ENCODE data around the gene DDX23. TPM values are rescaled to one million over a fixed set of nuclear protein-coding genes. Genes with fewer than 3 reads are reported as not detected.

The DDX23 gene
- total and polyA plus RNA-seq, 11 donors: 16.8 to 51.2 (median 35.8) TPM

DNA sequence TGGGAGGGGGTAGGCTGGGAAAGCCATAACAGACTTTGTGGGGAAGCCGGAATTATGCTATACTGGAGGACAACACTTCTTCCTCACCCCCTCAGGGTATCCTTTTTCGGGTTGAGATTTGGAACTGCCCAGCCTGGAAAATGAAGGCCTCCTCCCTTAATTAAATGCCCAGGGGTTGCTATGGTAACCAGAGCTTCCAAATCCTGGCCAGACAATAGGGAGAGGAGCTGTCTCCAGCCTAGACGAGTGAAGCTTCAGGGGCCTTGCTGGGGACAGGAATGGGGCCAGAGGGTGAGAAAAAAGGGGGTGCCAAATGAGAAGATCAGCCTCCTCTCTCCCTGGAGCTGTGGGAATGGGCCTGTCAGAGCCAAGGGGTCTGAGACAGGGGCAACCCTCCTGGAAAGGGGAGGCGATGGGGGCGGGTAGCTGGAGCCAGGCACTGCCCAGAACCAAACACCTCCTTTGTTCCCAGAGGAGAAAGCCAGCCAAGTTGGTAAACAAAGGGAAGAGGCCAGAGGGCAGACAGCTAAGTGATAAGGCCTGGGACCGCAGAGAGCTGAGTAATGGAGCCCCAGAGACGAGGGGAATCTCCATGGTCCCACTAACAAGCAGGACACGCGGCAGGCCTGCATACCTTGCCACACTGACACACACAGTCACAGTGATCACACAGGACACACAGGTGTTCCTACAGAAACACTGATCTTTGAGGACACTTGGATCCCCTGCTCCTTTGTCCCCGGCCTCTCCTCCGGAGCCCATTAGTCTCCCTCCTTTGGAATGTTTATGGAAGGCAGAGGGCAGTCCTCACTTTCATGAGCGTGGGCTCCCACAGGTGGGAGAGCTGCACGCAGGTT lies 31.6 kb upstream of the DDX23 start:
- peaks cover 0 to 19% (median 0%) of the 10 kb centered on the region in 9 donors for H3K27me3 ChIP-seq
- no peaks in the 10 kb centered on the region for H3K36me3 ChIP-seq
- peaks cover 0 to 21% (median 13%) of the 10 kb centered on the region in 12 donors for H3K4me1 ChIP-seq
- H3K4me3 ChIP-seq: no peak overlapping the region
- DNase-seq (no peak), ATAC-seq (peak in 2 of 4 donors; percentile 18 to 29)
- peak overlapping the region in 2 of 12 donors; percentile 55 to 58 for H3K27ac ChIP-seq
- no peaks in the 10 kb centered on the region for H3K9me3 ChIP-seq
- TF ChIP-seq POLR2A (IDR thresholded peaks at IDR 0.05): no peak
- TF ChIP-seq, protein P1, sequence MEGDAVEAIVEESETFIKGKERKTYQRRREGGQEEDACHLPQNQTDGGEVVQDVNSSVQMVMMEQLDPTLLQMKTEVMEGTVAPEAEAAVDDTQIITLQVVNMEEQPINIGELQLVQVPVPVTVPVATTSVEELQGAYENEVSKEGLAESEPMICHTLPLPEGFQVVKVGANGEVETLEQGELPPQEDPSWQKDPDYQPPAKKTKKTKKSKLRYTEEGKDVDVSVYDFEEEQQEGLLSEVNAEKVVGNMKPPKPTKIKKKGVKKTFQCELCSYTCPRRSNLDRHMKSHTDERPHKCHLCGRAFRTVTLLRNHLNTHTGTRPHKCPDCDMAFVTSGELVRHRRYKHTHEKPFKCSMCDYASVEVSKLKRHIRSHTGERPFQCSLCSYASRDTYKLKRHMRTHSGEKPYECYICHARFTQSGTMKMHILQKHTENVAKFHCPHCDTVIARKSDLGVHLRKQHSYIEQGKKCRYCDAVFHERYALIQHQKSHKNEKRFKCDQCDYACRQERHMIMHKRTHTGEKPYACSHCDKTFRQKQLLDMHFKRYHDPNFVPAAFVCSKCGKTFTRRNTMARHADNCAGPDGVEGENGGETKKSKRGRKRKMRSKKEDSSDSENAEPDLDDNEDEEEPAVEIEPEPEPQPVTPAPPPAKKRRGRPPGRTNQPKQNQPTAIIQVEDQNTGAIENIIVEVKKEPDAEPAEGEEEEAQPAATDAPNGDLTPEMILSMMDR (IDR thresholded peaks at IDR 0.05): no peak
- intact Hi-C loops (cut with DNase I): no loop called here
- WGBS, 4 donors: 73 to 77% (median 74%) methylated on average over 13 of the region's 13 CpGs

DNA sequence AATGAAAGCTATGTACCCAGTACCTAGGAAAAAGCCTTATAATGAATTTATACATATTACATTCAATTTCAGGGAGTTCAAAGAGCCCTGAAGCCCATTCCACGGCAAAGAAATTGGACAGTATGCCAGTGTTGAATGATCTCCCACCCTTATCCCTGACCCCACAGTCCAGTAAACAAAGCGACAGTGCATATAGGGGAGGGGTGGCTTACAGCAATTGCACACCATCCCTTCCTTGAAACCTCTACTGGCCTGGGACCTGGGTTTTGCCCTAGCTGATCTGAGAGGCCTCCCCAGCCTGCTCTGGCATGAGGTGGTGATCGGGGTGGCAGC lies 31.0 kb upstream of the DDX23 start:
- H3K4me1 ChIP-seq: peaks cover 0 to 21% (median 13%) of the 10 kb centered on the region in 12 donors
- no peaks in the 10 kb centered on the region for H3K9me3 ChIP-seq
- H3K27me3 ChIP-seq: peaks cover 0 to 19% (median 0%) of the 10 kb centered on the region in 9 donors
- peak overlapping the region in 4 of 12 donors; percentile 55 to 60 (median 57) for H3K27ac ChIP-seq
- no peak for DNase-seq
- TF ChIP-seq, protein P1 (IDR thresholded peaks at IDR 0.05): no peak
- no peak for TF ChIP-seq POLR2A (IDR thresholded peaks at IDR 0.05)
- no peak overlapping the region for H3K4me3 ChIP-seq
- whole genome bisulfite sequencing, 4 donors: 78 to 85% (median 83%) methylated on average over 3 of the region's 3 CpGs
- intact Hi-C loops (cut with DNase I): no loop called here
- no peaks in the 10 kb centered on the region for H3K36me3 ChIP-seq
- ATAC-seq: peak in 1 of 4 donors; percentile 8

DNA sequence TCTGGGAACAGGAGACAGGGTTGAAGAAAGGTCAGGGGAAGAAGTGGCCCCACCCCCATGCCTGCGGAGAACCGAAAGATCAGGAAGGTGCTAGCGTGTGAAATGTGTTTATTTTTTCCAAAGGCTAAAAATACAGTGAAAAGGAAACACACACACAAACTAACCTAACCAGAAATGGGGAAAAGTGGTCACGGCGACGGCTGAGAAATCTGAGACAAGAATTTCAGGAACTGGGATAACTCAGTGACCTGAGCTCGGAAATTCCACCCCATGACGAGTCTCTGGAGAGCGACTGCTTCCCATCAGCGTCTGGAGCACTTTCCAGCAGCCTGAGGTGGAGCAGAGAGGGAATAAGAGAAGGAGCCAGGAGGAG lies 30.3 kb upstream of the DDX23 start:
- H3K27ac ChIP-seq: peak overlapping the region in 7 of 12 donors; percentile 8 to 60 (median 55)
- WGBS, 4 donors: 6 to 17% (median 12%) methylated on average over 10 of the region's 10 CpGs
- H3K4me1 ChIP-seq: peaks cover 0 to 21% (median 13%) of the 10 kb centered on the region in 12 donors
- TF ChIP-seq POLR2A (IDR thresholded peaks at IDR 0.05): no peak
- TF ChIP-seq, protein P1 (IDR thresholded peaks at IDR 0.05): no peak
- no peaks in the 10 kb centered on the region for H3K36me3 ChIP-seq
- ATAC-seq (peak in 3 of 4 donors; percentile 47 to 72 (median 61)), DNase-seq (peak in 2 of 5 donors; percentile 33 to 45)
- no peaks in the 10 kb centered on the region for H3K9me3 ChIP-seq
- H3K27me3 ChIP-seq: peaks cover 0 to 19% (median 0%) of the 10 kb centered on the region in 9 donors
- H3K4me3 ChIP-seq: peak overlapping the region in 10 of 12 donors; percentile 7 to 37 (median 20)
- intact Hi-C loops (cut with DNase I): no loop called here

DNA sequence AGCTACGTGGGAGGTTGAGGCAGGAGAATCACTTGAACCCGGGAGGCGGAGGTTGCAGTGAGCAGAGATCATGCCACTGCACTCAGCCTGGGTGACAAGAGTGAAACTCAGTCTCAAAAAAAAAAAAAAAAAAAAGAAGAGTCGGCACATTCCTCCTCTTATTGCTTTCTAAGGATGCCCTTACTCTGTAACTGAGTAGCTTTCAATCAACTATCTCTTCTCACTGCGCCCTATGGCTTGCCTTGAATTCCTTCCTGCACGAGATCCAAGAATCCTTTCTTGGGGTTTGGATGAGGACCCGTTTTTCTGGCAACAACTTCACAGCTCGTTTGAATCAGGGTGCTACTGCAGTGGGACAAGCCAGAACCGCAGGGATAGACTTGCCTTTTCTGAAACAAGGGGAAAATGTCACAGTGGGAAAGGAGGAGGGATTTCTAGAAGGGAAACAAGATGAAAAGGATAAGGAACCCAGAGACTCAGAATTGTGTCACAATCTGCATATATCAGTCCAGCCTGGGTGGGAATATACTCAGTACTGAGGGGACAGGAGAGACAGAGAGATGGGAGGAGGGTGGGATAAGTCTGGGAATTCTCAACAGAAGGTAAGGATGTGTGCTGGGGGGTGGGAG lies 29.8 kb upstream of the DDX23 start:
- peaks cover 0 to 19% (median 0%) of the 10 kb centered on the region in 9 donors for H3K27me3 ChIP-seq
- 34 to 41% (median 37%) methylated on average over 9 of the region's 9 CpGs for WGBS, 4 donors
- peaks cover 0 to 21% (median 13%) of the 10 kb centered on the region in 12 donors for H3K4me1 ChIP-seq
- DNase-seq (no peak), ATAC-seq (no peak)
- H3K9me3 ChIP-seq: no peaks in the 10 kb centered on the region
- intact Hi-C loops (cut with DNase I): no loop called here
- H3K36me3 ChIP-seq: no peaks in the 10 kb centered on the region
- H3K4me3 ChIP-seq: peak overlapping the region in 10 of 12 donors; percentile 7 to 37 (median 20)
- peak overlapping the region in 6 of 12 donors; percentile 8 to 60 (median 54) for H3K27ac ChIP-seq
- TF ChIP-seq POLR2A (IDR thresholded peaks at IDR 0.05): no peak
- TF ChIP-seq, protein P1 (IDR thresholded peaks at IDR 0.05): no peak

Data from heart left ventricle (tissue), 16 donors.